WTC11 (cell line): ENCODE results near the gene IRF4. TPM values are rescaled to one million over a fixed set of nuclear protein-coding genes. Genes with fewer than 3 reads are reported as not detected.

Experiments
- ATAC-seq: fragments of 200-7000 bp; cut with Tn5 transposase; 2 replicates; pipeline ENCODE4 v1.10.0; 2021; ENCODE audit warnings: mild to moderate bottlenecking, moderate library complexity
- CTCF ChIA-PET: fragments of 300-600 bp; sonication (Branson Sonifier 250); formaldehyde crosslinking; loops from one replicate; lab custom pipeline; 2021; ENCODE audit warnings: antibody characterized with exemption; lab: Charles Lee
- POLR2A ChIA-PET: fragments of 350-600 bp; sonication (Branson Sonifier 250); formaldehyde crosslinking; loops from one replicate; lab custom pipeline; 2021; ENCODE audit warnings: antibody characterized with exemption; lab: Charles Lee
- DNase-seq: peaks from one replicate; pipeline ENCODE4 v3.0.0; 2021; ENCODE audit warnings: low spot score
- H3K27ac Mint-ChIP-seq: 2 replicates; pipeline ENCODE4 v1.8.0; 2021; ENCODE audit warnings: mixed read lengths
- H3K27me3 Mint-ChIP-seq: 2 replicates; pipeline ENCODE4 v1.8.0; 2021; ENCODE audit warnings: low read depth, mild to moderate bottlenecking, moderate library complexity, mixed read lengths
- H3K36me3 Mint-ChIP-seq: 2 replicates; pipeline ENCODE4 v1.8.0; 2021; ENCODE audit warnings: mixed read lengths
- H3K4me1 Mint-ChIP-seq: 2 replicates; pipeline ENCODE4 v1.8.0; 2022; ENCODE audit warnings: mixed read lengths
- H3K4me3 Mint-ChIP-seq: 2 replicates; pipeline ENCODE4 v1.8.0; 2021; ENCODE audit warnings: mild to moderate bottlenecking, moderate library complexity, mixed read lengths
- H3K9me3 Mint-ChIP-seq: 2 replicates; pipeline ENCODE4 v1.8.0; 2021; ENCODE audit warnings: mixed read lengths
- FOXJ3 ChIP-seq: sonication (generic); formaldehyde crosslinking; IDR thresholded peaks from 2 replicates; pipeline ENCODE4 v1.9.0; 2021; ENCODE audit warnings: missing genetic modification reagents, mild to moderate bottlenecking, borderline replicate concordance
- NFYB ChIP-seq: sonication (generic); formaldehyde crosslinking; conservative IDR thresholded peaks from 2 replicates; pipeline ENCODE4 v1.8.0; 2022; ENCODE audit warnings: low read depth, missing genetic modification reagents
- TCF7 ChIP-seq: sonication (generic); formaldehyde crosslinking; IDR thresholded peaks from 2 replicates; pipeline ENCODE4 v1.8.0; 2022; ENCODE audit warnings: mild to moderate bottlenecking, low read depth, missing genetic modification reagents, moderate library complexity
- TEAD1 ChIP-seq: sonication (generic); formaldehyde crosslinking; IDR thresholded peaks from 2 replicates; pipeline ENCODE4 v1.8.0; 2022; ENCODE audit warnings: mild to moderate bottlenecking, missing genetic modification reagents
- ZBTB21 ChIP-seq: sonication (generic); formaldehyde crosslinking; IDR thresholded peaks from 2 replicates; pipeline ENCODE4 v1.8.1; 2023; ENCODE audit warnings: mild to moderate bottlenecking, missing genetic modification reagents, borderline replicate concordance
- total RNA-seq: library from RNA; stranded (reverse); gene quantifications from 3 replicates; pipeline ENCODE4 v1.2.3, GENCODE V29; 2021
- TF ChIP-seq, protein P1 (sequence below): fragments of 250-450 bp; sonication (Bioruptor Pico); IDR thresholded peaks from 2 replicates; pipeline ENCODE4 v1.9.0; 2021; ENCODE audit warnings: mild to moderate bottlenecking
- TF ChIP-seq, protein P2 (sequence below): sonication (generic); formaldehyde crosslinking; IDR thresholded peaks from 2 replicates; pipeline ENCODE4 v1.8.0; 2023; ENCODE audit warnings: missing genetic modification reagents, mild to moderate bottlenecking, borderline replicate concordance
- TF ChIP-seq, protein P3 (sequence below): sonication (generic); formaldehyde crosslinking; IDR thresholded peaks from 2 replicates; pipeline ENCODE4 v1.8.0; 2022; ENCODE audit warnings: missing genetic modification reagents
- TF ChIP-seq, protein P4 (sequence below): sonication (generic); formaldehyde crosslinking; IDR thresholded peaks from 2 replicates; pipeline ENCODE4 v1.8.1; 2022; ENCODE audit warnings: low read depth, mild to moderate bottlenecking, moderate library complexity, missing genetic modification reagents, borderline replicate concordance
- TF ChIP-seq, protein P5 (sequence below): sonication (generic); formaldehyde crosslinking; IDR thresholded peaks from 2 replicates; pipeline ENCODE4 v1.8.1; 2023; ENCODE audit warnings: mild to moderate bottlenecking, missing genetic modification reagents
- TF ChIP-seq, protein P6 (sequence below): sonication (generic); formaldehyde crosslinking; IDR thresholded peaks from 2 replicates; pipeline ENCODE4 v1.8.1; 2022; ENCODE audit warnings: low read depth, missing genetic modification reagents, borderline replicate concordance

IRF4 gene
- total RNA-seq, 1 experiment from 2014 or later = 1.6 TPM

DNA sequence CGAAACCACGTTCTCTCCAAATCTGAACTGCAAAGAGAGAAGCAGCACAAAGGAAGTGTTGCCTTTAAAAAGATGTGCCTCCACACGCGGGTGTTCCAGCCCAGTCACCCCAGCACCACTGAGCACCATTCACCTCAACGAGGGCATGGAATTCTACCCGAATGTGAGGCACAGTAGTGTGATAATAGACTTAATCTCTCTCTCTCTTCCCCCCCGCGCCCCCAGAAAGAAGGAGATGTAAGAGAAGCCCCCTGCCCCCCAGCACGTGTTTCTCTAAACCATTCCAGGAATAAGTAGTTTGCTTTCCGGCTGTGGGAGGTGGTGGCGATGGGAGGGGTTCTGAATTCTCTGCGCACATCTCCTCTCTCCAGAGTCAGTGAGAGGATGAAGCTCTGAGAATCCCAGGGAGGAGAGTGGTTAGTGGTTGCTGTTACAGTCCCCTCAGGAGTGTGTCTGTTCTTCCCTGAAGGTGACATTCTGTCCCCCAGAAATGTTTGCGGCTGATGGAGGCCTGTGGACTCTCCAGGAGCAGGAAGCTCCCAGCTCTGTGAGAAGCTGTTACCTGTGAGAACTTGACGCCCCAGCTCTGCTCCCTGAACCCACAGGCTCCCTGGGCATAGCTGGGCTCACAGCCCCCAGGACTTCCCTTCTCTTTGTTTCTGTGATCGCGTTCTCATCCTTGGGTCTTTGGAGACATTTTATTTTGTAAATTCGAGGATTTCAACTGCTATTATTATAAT is 23.5 kb upstream of the IRF4 start:
- Mint-ChIP-seq H3K4me1 (no peaks in the 10 kb centered on the region), H3K36me3 (peaks cover 70% of the 10 kb centered on the region), H3K9me3 (peaks cover 69% of the 10 kb centered on the region), H3K4me3 (no peak overlapping the region), H3K27me3 (peaks cover 23% of the 10 kb centered on the region), H3K27ac (no peak overlapping the region)
- ATAC-seq = no peak
- ChIA-PET POLR2A (no interaction called here), CTCF (interaction anchor here (0.9 to 1.2 kb wide), 2 partner anchors 15 to 180 kb away, joined by 3 read pairs; no protein-coding TSS in a partner anchor)
- no peak for DNase-seq
- TF ChIP-seq, protein P1, sequence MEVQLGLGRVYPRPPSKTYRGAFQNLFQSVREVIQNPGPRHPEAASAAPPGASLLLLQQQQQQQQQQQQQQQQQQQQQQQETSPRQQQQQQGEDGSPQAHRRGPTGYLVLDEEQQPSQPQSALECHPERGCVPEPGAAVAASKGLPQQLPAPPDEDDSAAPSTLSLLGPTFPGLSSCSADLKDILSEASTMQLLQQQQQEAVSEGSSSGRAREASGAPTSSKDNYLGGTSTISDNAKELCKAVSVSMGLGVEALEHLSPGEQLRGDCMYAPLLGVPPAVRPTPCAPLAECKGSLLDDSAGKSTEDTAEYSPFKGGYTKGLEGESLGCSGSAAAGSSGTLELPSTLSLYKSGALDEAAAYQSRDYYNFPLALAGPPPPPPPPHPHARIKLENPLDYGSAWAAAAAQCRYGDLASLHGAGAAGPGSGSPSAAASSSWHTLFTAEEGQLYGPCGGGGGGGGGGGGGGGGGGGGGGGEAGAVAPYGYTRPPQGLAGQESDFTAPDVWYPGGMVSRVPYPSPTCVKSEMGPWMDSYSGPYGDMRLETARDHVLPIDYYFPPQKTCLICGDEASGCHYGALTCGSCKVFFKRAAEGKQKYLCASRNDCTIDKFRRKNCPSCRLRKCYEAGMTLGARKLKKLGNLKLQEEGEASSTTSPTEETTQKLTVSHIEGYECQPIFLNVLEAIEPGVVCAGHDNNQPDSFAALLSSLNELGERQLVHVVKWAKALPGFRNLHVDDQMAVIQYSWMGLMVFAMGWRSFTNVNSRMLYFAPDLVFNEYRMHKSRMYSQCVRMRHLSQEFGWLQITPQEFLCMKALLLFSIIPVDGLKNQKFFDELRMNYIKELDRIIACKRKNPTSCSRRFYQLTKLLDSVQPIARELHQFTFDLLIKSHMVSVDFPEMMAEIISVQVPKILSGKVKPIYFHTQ = no peak
- TF ChIP-seq TEAD1 (CRISPR knock-in tag) = no peak
- no peak for TF ChIP-seq FOXJ3 (CRISPR knock-in tag)
- TF ChIP-seq, protein P2, sequence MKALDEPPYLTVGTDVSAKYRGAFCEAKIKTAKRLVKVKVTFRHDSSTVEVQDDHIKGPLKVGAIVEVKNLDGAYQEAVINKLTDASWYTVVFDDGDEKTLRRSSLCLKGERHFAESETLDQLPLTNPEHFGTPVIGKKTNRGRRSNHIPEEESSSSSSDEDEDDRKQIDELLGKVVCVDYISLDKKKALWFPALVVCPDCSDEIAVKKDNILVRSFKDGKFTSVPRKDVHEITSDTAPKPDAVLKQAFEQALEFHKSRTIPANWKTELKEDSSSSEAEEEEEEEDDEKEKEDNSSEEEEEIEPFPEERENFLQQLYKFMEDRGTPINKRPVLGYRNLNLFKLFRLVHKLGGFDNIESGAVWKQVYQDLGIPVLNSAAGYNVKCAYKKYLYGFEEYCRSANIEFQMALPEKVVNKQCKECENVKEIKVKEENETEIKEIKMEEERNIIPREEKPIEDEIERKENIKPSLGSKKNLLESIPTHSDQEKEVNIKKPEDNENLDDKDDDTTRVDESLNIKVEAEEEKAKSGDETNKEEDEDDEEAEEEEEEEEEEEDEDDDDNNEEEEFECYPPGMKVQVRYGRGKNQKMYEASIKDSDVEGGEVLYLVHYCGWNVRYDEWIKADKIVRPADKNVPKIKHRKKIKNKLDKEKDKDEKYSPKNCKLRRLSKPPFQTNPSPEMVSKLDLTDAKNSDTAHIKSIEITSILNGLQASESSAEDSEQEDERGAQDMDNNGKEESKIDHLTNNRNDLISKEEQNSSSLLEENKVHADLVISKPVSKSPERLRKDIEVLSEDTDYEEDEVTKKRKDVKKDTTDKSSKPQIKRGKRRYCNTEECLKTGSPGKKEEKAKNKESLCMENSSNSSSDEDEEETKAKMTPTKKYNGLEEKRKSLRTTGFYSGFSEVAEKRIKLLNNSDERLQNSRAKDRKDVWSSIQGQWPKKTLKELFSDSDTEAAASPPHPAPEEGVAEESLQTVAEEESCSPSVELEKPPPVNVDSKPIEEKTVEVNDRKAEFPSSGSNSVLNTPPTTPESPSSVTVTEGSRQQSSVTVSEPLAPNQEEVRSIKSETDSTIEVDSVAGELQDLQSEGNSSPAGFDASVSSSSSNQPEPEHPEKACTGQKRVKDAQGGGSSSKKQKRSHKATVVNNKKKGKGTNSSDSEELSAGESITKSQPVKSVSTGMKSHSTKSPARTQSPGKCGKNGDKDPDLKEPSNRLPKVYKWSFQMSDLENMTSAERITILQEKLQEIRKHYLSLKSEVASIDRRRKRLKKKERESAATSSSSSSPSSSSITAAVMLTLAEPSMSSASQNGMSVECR (CRISPR knock-in tag) = no peak
- no peak for TF ChIP-seq ZBTB21
- no peak for TF ChIP-seq NFYB (CRISPR knock-in tag)
- TF ChIP-seq, protein P3, sequence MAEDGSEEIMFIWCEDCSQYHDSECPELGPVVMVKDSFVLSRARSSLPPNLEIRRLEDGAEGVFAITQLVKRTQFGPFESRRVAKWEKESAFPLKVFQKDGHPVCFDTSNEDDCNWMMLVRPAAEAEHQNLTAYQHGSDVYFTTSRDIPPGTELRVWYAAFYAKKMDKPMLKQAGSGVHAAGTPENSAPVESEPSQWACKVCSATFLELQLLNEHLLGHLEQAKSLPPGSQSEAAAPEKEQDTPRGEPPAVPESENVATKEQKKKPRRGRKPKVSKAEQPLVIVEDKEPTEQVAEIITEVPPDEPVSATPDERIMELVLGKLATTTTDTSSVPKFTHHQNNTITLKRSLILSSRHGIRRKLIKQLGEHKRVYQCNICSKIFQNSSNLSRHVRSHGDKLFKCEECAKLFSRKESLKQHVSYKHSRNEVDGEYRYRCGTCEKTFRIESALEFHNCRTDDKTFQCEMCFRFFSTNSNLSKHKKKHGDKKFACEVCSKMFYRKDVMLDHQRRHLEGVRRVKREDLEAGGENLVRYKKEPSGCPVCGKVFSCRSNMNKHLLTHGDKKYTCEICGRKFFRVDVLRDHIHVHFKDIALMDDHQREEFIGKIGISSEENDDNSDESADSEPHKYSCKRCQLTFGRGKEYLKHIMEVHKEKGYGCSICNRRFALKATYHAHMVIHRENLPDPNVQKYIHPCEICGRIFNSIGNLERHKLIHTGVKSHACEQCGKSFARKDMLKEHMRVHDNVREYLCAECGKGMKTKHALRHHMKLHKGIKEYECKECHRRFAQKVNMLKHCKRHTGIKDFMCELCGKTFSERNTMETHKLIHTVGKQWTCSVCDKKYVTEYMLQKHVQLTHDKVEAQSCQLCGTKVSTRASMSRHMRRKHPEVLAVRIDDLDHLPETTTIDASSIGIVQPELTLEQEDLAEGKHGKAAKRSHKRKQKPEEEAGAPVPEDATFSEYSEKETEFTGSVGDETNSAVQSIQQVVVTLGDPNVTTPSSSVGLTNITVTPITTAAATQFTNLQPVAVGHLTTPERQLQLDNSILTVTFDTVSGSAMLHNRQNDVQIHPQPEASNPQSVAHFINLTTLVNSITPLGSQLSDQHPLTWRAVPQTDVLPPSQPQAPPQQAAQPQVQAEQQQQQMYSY (CRISPR knock-in tag) = no peak

DNA sequence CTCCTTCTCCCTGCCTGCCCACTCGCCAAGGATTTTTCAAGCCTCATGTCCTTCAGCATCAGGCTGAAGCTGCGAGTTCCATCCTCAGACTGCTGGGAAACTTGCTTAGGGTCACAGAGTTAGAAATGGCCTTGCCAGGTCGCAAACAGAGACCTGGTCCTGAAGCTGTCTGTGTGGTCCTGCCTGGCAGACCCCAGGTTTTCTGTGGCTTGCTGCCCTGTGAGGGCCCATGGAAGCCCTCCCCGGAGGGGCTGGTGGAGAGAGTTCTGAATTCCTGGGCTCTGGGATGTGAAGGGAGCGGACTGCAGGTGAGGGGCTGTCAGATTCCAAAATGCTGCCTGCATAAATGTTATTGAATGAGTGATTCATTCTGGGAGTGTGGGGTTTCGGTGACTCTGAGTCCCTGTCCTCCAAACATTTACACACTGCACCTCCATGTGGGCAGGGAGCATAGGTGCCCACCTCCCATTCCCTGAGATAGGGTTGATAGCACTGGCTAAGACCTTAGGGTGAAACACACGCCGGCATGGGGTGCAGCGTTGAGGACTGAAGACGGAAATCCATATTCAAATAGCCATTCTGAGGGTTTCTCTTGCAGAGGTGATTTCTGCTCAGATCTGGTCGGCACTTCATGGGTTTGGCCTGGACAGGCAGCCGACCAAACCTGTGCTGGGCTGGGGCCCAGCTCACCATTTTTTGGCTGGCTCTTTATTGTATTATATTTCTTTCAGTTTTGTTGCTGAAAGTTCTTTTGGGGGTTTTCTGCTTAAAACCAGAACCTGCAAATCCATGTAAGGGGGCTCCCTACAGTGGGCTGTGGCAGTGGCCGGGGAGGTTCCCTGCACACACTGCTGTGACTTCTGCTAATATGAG is 21.8 kb upstream of the IRF4 start:
- Mint-ChIP-seq H3K36me3 (peaks cover 65% of the 10 kb centered on the region), H3K9me3 (peaks cover 61% of the 10 kb centered on the region), H3K4me3 (no peak overlapping the region), H3K27ac (no peak overlapping the region), H3K4me1 (peaks cover 14% of the 10 kb centered on the region), H3K27me3 (peaks cover 19% of the 10 kb centered on the region)
- DNase-seq = no peak
- ATAC-seq = no peak
- ChIA-PET POLR2A (no interaction called here), CTCF (no interaction called here)
- TF ChIP-seq FOXJ3 (CRISPR knock-in tag) (no peak), TCF7 (CRISPR knock-in tag) (no peak)
- TF ChIP-seq, protein P4, sequence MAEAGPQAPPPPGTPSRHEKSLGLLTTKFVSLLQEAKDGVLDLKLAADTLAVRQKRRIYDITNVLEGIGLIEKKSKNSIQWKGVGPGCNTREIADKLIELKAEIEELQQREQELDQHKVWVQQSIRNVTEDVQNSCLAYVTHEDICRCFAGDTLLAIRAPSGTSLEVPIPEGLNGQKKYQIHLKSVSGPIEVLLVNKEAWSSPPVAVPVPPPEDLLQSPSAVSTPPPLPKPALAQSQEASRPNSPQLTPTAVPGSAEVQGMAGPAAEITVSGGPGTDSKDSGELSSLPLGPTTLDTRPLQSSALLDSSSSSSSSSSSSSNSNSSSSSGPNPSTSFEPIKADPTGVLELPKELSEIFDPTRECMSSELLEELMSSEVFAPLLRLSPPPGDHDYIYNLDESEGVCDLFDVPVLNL (CRISPR knock-in tag) = no peak
- TF ChIP-seq, protein P5, sequence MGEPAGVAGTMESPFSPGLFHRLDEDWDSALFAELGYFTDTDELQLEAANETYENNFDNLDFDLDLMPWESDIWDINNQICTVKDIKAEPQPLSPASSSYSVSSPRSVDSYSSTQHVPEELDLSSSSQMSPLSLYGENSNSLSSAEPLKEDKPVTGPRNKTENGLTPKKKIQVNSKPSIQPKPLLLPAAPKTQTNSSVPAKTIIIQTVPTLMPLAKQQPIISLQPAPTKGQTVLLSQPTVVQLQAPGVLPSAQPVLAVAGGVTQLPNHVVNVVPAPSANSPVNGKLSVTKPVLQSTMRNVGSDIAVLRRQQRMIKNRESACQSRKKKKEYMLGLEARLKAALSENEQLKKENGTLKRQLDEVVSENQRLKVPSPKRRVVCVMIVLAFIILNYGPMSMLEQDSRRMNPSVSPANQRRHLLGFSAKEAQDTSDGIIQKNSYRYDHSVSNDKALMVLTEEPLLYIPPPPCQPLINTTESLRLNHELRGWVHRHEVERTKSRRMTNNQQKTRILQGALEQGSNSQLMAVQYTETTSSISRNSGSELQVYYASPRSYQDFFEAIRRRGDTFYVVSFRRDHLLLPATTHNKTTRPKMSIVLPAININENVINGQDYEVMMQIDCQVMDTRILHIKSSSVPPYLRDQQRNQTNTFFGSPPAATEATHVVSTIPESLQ (CRISPR knock-in tag) = no peak
- TF ChIP-seq, protein P1 = no peak
- TF ChIP-seq, protein P6, sequence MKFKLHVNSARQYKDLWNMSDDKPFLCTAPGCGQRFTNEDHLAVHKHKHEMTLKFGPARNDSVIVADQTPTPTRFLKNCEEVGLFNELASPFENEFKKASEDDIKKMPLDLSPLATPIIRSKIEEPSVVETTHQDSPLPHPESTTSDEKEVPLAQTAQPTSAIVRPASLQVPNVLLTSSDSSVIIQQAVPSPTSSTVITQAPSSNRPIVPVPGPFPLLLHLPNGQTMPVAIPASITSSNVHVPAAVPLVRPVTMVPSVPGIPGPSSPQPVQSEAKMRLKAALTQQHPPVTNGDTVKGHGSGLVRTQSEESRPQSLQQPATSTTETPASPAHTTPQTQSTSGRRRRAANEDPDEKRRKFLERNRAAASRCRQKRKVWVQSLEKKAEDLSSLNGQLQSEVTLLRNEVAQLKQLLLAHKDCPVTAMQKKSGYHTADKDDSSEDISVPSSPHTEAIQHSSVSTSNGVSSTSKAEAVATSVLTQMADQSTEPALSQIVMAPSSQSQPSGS (CRISPR knock-in tag) = no peak
